Epithelial cell of proximal tubule (primary cell): ENCODE data around the gene GALK2. TPM values are rescaled to one million over a fixed set of nuclear protein-coding genes. Genes with fewer than 3 reads are reported as not detected.

ENCODE experiments used
- DNase-seq: peaks from one replicate; pipeline ENCODE4 v3.0.0-alpha.2; 2011; ENCODE audit warnings: low read depth
- H3K4me3 ChIP-seq: 2 replicates; pipeline ENCODE4 v1.5.1; 2011; ENCODE audit warnings: low read depth, mild to moderate bottlenecking, low read length
- CTCF ChIP-seq: conservative IDR thresholded peaks from 2 replicates; pipeline ENCODE4 v1.5.1; 2012; ENCODE audit warnings: low read depth, mild to moderate bottlenecking, low read length
- total RNA-seq: library from RNA; depleted of rRNA; stranded (reverse); fragments of >200 nt; gene quantifications from 2 replicates; pipeline ENCODE4 v1.2.3, GENCODE V29; 2015

Gene GALK2
- total RNA-seq, 1 donor from 2014 or later: 37.6 TPM

GRCh38 chr15:49308686-49309085, 138.6 kb downstream of the GALK2 start:
- no peak for TF ChIP-seq CTCF
- H3K4me3 ChIP-seq: no peak overlapping the region
- no peak for DNase-seq

GRCh38 chr15:49309889-49310288, 139.8 kb downstream of the GALK2 start:
- H3K4me3 ChIP-seq: no peak overlapping the region
- no peak for TF ChIP-seq CTCF
- DNase-seq: no peak

- no peak for TF ChIP-seq CTCF
- DNase-seq: peak; percentile 51
- H3K4me3 ChIP-seq: no peak overlapping the region
Measured at GRCh38 chr15:49313650-49314049, 143.6 kb downstream of the GALK2 start.

- no peak for TF ChIP-seq CTCF
- DNase-seq: no peak
- no peak overlapping the region for H3K4me3 ChIP-seq
Measured at GRCh38 chr15:49314716-49315115, 144.7 kb downstream of the GALK2 start.

GRCh38 chr15:49315391-49315823, 145.4 kb downstream of the GALK2 start:
- DNase-seq: no peak
- TF ChIP-seq CTCF: no peak
- H3K4me3 ChIP-seq: no peak overlapping the region

- no peak overlapping the region for H3K4me3 ChIP-seq
- no peak for DNase-seq
- no peak for TF ChIP-seq CTCF
Measured at GRCh38 chr15:49320351-49320750, 150.3 kb downstream of the GALK2 start.

GRCh38 chr15:49323207-49323606, 153.2 kb downstream of the GALK2 start:
- no peak for TF ChIP-seq CTCF
- no peak for DNase-seq
- H3K4me3 ChIP-seq: no peak overlapping the region
